ENCODE results near the gene CCL13.

The CCL13 gene

DNA sequence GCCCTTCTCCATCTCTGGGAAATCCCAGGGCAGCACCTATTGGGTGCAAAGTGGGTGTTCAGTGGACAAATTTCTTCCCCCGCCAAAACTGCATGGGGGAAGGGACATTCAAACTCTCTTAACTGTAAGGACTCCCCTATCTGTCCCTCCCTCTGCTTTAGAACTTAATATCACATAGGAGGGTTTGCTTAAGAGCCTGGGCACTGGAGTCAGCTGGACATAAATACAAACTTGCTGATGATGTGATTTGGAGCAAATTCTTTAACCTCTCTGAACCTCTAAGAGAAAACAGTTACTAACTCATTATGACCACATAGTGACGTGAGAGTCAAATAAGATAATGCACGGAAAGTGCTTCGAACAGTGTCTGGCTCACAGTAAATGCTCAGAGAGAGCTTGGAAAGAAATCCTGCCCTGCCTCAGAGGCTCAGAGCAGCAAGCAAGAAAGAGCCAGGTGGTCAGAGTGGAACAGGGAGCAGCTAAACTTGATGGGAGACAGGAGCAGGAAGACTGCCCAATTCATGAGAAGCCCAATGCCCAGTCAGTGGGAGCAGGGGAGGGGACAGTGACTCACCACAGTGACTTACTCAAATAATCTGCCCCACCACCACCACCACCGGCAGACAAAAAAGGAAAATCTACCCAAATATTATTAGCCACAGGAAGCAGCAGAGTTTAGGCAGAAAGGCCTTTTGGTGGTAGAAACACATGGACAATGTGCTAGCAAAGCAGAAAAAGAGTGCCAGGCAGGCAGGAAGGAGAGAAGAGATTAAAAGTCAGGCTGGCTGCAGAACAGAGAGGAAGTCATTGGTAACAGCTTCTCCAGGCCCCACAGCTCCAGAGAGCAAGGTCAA is 30.6 kb downstream of the CCL13 start:
- DNase-seq: no peak

DNA sequence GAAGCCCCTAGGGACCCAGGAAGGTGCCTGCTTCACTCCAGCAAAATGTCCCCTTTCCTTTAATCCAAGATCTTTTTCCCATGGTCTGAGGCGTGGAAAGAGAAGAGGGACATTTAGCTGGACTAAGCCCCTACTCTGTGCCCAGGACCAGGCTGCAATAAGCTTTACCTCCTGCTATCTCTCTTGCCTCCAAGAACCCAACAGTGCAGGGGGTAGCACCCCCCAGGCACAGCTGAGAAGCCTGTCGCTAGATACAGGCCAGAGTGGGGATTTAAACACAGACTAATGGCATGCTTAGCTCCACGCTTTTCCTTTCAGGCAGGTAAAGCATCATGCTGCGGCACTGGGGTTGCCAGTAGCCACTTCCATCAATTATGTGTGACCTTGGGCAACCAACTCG is 31.3 kb downstream of the CCL13 start:
- DNase-seq: no peak

GRCh38 chr17:34389126-34389750 is 33.0 kb downstream of the CCL13 start:
- no peak for DNase-seq

DNA sequence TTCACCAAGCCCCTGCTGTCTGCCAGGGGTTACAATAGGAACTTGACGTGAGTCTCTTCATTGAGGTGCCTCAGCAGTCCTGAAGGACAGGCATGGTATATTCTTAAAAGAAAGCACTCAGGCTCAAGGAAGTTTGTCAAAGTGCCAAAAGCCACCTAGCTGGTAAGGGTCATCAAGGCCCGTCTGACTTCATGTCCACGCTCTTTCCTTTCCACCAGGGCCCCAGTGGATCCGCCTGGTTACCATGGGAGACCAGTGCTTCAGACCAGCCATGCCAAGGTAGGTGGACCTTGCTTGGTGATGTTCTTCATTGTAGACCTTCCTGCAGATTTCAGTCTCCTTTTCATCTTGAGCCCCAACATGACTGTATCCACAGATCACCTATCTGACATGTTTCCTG is 34.4 kb downstream of the CCL13 start:
- DNase-seq: no peak

DNA sequence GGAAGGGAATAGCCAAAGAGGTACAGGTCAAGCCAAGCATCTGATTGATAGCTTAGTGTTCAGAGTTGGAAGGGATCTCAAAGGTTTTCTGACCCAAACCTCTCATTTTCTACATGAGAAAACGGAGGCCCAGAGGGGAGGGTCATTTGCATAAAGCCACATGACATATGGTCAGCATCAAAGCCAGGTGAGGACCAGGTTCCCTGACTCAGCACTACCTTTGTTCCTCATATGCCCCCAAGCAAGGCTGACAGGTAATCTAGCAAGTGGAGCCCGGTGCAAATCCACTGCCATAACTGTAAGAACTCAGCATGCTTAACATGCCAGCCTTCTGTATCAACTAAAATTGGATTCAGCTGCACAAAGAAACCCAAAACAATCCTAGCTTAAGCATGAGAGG is 35.0 kb downstream of the CCL13 start:
- DNase-seq: no peak

DNA sequence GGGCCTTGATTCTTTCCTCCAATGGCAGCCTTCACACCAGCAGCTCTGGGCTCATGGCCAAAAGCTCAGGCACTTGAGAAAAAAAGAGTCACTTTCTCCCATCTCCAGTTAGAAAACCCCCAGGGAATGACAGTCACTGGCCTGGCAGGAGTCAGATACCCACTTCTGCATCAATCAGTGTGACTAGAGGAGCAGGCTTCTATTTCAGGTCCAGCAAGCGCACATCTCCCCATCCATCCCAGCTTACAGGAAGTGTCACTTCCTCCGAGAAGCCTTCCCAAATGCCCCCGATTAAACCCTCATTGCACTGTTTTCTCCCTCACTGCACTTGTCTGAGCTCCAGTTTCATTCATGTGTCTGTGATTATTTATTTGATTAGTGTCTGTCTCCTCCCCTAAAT is 37.1 kb downstream of the CCL13 start:
- no peak for DNase-seq

DNA sequence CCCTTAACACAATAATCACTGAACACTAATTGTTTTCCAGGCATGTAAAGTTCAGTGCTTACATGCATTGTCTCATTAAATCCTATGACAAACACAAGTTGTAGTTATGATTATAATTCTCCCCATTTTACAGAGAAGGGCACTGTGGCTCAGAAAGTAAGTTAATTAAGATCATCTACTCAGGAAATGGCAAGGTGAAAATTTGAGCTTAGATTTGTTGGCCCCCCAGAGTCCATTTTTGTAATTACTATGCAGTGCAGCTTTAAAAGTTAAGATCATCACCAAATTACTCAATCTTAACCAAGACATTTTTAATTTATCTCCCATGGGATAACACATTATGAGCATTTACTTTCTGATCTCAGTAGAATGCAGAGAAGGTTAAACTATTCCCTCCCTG is 41.0 kb downstream of the CCL13 start:
- no peak for DNase-seq

DNA sequence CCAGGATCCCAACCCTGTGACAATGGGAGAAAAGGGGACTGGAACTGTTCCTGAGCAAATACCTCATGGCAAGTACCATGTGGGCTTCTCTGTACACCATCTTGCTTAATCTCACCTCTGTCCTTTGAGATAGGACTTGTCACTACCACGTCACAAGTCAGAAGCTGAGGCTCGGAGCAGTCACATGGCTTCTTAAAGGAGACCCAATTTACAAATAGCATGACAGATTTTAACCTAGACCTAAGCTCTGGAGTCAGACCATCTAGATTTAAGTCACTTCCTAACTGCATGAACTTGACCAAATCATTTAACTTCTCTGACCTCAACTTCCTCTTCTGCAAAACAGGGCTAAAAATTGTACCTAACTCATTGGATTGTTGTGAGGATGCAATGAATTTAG is 42.7 kb downstream of the CCL13 start:
- DNase-seq: no peak

DNA sequence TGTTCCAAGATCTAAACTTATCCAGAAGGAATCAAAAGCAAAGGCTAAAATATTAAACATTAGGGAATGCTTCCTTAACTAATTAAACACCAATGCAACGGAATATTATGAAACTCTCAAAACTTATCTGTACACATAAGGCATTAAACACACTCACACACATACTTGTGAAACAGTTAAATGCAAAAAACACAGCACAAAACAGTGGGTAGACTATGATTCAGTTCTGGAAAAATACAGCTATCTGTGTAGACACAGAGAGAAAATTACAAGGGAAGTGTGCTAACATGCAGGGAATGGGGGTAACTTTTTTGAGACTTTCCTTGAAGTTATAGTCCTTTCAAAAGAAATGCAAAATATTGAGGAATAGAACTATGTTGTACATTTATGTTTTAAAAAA is 43.4 kb downstream of the CCL13 start:
- no peak for DNase-seq

DNA sequence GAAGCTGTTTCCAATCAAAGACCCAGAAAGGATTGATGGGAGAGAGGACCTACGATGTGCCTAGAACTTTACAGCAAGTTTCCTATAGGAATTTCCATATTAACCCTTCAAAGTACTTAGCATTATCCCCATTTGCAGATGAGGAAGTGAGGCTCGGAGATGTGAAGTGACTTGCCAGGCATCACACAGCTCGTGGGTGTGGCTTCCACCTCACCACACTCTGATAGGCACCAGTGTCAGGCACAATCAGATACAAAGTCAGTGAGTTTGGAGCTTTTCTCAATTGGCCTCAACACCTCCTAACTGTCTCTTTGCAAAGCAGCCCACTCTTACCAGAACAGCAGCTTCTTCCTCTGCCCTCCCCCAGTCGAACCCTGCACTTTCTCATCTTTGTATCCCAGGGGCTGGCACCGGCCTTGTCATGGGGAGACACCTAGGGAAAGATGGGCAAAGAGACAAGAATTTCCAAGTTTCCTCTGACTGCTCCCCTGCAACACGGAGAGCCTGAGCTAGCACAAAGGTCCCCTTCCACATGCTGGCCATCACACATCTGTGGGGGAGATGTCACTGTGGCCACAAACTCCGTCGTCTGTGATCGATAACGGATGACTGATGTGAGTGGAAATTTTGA is 44.1 kb downstream of the CCL13 start:
- no peak for DNase-seq

GRCh38 chr17:34401165-34401564 is 44.9 kb downstream of the CCL13 start:
- no peak for DNase-seq

DNA sequence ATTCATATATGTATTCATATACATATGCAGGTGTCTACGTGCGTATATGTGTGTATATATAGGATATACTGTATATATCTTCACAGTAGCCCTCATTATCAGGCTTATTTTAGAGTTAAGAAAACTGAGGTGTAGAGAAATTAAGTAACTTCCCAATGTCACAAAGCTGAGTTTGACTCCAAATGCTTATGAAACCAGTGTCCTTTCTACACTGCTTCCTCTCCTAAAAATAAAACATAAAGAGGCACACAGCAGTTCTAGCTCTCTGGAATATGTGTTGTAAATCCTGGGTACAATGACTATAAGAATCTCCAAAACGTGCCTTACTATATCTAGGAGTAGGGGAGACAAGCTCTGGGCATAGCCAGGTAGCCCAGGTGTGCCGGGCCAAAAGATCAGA is 46.7 kb downstream of the CCL13 start:
- no peak for DNase-seq

- DNase-seq: no peak
These were observed 49.9 kb downstream of the CCL13 start for GRCh38 chr17:34406226-34406625.
